ENCODE results near the gene BBS7. TPM values are rescaled to one million over a fixed set of nuclear protein-coding genes. Genes with fewer than 3 reads are reported as not detected.

The BBS7 gene, protein sequence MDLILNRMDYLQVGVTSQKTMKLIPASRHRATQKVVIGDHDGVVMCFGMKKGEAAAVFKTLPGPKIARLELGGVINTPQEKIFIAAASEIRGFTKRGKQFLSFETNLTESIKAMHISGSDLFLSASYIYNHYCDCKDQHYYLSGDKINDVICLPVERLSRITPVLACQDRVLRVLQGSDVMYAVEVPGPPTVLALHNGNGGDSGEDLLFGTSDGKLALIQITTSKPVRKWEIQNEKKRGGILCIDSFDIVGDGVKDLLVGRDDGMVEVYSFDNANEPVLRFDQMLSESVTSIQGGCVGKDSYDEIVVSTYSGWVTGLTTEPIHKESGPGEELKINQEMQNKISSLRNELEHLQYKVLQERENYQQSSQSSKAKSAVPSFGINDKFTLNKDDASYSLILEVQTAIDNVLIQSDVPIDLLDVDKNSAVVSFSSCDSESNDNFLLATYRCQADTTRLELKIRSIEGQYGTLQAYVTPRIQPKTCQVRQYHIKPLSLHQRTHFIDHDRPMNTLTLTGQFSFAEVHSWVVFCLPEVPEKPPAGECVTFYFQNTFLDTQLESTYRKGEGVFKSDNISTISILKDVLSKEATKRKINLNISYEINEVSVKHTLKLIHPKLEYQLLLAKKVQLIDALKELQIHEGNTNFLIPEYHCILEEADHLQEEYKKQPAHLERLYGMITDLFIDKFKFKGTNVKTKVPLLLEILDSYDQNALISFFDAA
- total RNA-seq (2014; rRNA removed; shearing (Covaris generic)), result 13.7 and 18.5 TPM in 2 replicates

DNA sequence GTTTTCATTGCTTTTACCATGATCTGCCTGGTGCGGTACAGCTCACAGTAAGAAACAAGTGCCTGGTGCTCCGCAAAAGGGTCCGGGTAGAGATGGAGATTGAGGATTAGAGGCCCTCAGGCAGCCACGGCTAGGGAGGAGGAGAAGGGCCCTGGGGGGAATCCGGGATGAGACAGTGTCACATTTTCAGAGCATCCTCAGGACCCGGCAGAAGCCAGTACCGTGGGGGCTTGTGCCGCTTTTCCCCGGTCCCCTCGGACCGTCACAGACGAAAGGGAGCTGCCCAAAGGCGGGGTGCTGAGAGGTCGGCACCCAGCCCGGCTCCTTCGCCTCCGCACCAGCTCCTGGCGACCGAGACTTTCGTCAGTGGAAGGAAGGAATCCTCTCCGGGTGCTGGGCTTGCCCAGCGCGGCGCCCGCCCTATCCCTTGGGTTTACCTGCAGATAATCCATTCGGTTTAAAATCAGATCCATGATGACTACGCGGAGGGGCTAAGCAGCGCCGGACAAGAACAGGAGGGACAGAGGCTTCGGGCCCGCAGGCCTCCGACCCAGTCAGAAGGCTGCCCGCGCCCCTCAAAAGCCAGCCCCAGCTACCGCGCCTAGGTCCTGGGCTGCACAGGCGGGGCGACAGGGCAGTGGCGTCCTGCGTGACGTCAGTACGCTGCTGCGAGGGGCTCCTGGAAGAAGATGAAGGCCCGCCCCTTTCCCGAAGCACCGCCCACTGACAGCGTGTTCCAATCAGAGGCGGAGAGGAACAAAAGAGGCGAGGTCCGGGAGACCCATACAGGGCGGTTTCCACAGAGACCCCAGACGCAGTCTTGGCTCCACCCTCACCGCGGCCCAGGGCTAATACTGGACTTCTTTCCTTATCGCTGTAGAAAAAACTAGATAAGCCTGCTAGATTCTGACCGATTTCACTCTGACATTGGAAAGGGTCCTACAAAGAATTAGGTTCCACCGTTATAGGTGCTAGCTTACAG lies at the start of gene BBS7:
TSS of gene BBS7 (minus strand) at position 634 of the 982 bp plus-strand sequence. CDS start at position 473, 161 bp downstream.
- in situ Hi-C loops (cut with HindIII; ENCODE audit: low sequenced_read_pairs), result no loop called here
- DNase-seq (ENCODE audit: low spot score), result peak; percentile 99

DNA sequence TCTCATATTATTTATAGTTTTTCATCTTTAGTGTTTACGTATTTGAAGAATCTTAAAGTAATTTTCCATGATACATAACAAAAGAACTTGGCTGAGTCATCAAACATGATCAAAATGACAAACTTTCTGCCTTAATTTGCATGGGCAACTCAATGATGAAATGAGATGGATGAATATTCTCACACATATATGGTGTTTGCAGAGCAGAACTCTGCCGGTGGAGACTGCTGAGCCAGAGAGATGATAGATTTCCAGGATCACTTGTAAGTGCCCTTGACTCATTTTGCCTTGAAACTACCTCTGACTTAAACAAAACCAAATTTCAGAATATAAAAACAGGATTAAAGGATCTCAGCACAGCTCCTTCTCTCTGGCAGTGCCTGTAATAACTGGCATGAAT lies 43.4 kb upstream of the BBS7 start:
- in situ Hi-C loops (cut with HindIII; ENCODE audit: low sequenced_read_pairs), result no loop called here
- DNase-seq (ENCODE audit: low spot score), result no peak

DNA sequence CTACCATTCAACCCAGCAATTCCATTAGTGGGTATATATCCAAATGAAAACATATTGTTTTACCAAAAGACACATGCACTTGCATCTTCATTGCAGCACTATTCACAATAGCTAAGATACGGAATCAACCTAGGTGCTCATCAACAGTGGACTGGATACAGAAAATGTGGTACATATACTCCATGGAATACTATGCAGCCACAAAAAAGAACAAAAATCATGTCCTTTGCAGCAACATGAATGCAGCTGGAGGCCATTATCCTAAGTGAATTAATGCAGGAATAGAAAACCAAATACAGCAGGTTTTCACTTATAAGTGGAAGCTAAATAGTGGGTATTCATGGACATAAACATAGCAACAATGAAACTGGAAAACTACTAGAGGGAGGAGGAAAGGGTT lies 38.1 kb upstream of the BBS7 start:
- no peak for DNase-seq (ENCODE audit: low spot score)
- in situ Hi-C loops (cut with HindIII; ENCODE audit: low sequenced_read_pairs), result no loop called here

DNA sequence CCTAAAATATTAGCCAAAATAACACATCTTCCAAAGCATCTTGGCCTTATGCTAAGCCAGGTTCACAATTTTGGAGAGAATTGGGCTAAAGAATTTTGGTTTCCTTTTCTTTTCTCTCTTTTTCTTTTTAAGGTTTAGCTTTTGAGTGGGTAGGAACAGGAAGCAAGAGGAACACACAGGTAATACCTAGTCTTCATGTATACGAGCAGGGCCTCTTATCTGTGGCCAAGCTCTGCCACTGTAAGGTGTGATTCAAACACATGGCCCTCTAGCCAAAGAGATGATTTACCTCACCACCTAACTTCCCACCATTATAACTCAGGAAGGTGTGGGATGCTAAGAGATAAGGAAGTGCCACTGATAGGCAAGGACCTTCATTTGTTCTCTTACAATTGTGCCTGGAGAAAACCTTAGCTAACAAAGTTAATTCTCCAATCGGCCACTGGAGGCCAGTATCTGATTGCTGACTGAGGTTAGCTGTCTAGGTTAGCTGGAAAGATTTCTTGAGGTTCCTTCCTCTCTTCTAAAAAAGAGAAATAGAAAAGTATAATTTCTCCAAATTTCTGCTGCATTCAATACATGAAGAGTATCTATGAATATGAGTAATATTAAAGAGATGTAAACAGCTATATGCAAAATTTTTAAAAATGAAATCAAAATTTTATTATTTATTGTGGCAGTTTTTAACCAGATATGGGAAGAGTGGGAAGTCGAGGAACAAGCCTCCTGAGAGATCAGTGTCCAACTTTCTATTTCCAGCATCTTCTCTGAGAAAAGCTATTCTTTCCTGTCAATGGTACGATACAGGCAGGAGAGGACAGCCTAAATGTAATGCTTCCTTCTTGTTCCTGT lies 30.1 kb upstream of the BBS7 start:
- peak; percentile 56 for DNase-seq (ENCODE audit: low spot score)
- in situ Hi-C loops (cut with HindIII; ENCODE audit: low sequenced_read_pairs), result no loop called here

DNA sequence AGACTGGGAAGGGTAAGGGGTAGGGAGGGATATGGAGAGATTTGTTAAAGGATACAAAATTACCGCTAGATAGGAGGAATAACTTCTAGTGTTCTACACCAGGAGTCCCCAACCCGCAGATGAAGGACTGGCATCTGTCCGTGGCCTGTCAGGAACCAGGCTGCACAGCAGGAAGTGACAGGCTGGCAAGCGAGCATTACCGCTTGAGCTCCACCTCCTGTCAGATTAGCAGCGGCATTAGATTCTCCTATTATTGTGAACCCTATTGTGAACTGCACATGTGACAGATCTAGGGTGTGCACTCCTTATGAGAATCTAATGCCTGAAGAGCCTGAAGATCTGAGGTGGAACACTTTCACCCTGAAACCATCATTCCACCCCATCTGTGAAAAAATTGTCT lies 27.9 kb upstream of the BBS7 start:
- in situ Hi-C loops (cut with HindIII; ENCODE audit: low sequenced_read_pairs), result no loop called here
- no peak for DNase-seq (ENCODE audit: low spot score)

DNA sequence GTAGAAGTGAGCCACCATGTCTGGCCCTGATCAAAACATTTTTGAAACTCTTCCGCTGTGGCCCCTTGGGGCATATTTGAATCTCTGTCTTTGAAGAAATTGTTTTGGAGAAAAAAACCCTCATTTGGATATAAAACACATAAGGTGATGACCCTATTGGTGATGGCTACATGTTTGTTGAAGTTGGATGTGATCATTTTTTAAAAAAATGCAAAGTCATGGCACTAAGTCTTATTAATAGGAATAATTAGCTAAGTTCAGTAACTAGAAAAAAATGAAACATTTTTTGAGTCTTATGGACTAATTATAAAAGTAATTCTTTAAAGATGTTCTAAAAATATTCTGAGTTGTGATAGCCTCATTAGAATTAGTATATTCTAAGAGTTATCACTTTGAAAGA lies 17.9 kb upstream of the BBS7 start:
- DNase-seq (ENCODE audit: low spot score), result no peak
- in situ Hi-C loops (cut with HindIII; ENCODE audit: low sequenced_read_pairs), result no loop called here

DNA sequence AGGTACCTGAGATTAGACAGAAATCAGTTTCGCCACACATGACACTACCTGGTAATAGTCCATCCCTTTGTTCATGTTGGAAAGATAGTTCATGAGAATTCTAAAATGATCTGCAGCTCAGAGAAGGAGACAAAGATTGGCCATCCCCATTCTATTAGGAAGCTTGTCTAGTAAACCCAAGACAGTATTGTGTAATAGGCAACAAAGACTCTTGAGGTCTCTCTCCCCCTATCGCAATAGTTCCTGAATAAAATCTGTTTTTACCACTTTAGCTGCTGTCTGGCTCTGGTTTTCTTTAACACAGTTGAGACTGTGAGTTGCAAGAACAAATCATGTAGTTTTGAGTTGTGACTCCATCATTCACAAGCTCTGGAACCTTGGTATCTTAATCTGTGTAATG lies 14.8 kb upstream of the BBS7 start:
- in situ Hi-C loops (cut with HindIII; ENCODE audit: low sequenced_read_pairs), result no loop called here
- no peak for DNase-seq (ENCODE audit: low spot score)

DNA sequence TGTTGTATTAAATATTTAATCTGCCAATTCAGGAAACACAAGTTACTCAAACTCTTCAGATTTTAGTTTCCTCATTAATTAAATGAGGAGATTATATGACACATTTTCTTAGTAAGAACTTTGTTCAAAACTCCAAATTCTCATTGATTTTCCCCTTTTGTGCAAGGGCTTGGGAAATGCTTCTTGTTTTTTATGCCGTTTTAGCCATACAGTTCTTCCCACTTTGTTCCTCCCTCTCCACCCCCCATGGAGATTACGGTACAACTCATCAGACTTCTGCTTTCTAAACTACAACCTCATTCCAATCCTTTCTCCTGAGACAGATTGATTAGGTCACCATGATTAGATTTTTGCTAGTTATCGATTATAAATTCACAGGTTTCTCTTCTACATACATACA lies 10.9 kb upstream of the BBS7 start:
- in situ Hi-C loops (cut with HindIII; ENCODE audit: low sequenced_read_pairs), result no loop called here

DNA sequence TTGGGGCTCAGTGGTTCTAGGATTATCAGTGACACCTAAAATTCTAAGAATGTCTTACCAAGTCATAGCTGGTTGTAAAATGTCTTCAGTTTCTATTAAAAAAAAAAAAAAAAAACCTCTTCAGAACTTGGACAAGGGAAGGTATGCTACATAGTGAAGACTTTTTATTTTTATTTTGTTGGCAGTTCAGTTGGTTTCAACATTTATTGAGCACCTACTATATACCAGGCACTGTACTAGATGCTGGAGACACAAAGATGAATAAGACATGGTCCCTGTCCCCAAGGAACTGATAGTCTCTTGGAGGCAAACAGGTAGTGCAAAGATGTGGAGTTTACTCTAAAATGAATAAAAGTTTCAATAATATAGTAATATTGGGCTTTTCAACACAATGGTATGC lies 8.9 kb upstream of the BBS7 start:
- DNase-seq (ENCODE audit: low spot score), result no peak
- in situ Hi-C loops (cut with HindIII; ENCODE audit: low sequenced_read_pairs), result no loop called here

More for the DNA sequence above, 10.9 kb upstream of the BBS7 start:
- no peak for DNase-seq (ENCODE audit: low spot score)

DNA sequence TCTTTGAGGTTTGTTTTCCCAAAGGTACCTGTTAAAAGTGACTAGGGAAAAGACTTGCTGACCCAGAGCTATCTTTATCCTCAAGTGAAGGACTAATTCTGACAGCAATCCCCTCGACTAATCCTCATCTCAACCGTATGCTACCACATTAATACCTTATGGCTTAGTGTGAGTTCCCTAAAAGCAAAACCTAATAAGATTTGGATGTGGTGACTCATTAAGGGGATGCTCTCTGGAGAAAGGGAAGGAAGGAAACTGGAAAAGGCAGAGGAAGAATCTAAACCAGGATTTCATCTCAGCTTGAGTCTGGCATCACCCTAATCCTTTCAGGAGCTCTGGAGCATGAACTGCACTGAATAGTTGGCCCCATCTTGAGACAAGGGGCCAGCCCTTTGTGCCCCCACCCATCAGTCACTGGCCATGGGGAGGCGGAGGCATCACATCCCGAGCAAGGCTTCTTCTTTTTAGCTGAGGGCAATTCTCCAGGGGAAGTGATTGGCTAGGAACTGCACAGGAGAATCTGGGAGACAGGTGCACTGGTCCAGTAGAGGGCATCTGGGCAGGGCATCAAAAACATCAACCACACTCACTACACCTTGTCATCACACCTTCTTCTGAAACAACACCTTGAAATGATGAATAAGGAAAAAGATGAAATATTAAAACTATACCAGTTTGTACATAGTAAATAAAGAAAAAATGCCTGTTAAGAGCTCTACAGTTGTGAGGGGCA lies 6.9 kb upstream of the BBS7 start:
- in situ Hi-C loops (cut with HindIII; ENCODE audit: low sequenced_read_pairs), result no loop called here
- DNase-seq (ENCODE audit: low spot score), result no peak

DNA sequence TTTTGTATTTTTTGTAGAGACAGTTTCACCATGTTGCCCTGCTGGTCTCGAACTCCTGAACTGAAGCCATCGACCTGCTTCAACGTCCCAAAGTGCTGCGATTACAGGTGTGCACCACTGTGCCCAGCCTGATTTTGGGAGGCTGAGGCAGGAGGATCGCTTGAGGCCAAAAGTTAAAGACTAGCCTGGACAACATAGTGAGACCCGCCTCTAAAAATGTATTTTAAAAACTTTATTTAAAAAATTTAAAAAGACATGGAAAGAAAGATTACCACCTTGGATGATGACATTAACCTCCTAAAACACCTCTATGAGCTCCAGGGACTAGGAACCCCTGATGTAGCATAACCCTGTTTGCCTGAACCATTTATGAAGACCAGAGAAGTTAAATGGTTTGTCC lies 5.8 kb upstream of the BBS7 start:
- no peak for DNase-seq (ENCODE audit: low spot score)

DNA sequence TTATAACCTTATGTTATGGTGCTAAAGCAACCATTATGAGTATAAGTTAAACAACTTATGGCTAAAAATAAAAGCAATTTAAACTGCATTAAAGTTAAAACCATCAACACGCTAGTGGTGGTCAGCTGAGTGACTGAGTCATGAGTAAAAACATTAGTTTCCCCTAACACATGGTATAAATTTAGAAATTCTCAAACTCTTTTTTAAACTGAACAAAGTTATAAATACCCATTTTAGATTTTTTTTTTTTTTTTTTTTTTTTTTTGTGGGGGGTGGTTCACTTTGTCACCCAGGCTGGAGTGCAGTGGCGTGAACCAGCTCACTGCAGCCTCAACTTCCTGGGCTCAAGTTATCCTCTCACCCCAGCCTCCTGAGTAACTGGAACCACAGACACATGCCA lies 5.4 kb upstream of the BBS7 start:
- in situ Hi-C loops (cut with HindIII; ENCODE audit: low sequenced_read_pairs), result no loop called here
- no peak for DNase-seq (ENCODE audit: low spot score)

More for the DNA sequence above, 5.8 kb upstream of the BBS7 start:
- in situ Hi-C loops (cut with HindIII; ENCODE audit: low sequenced_read_pairs), result no loop called here

DNA sequence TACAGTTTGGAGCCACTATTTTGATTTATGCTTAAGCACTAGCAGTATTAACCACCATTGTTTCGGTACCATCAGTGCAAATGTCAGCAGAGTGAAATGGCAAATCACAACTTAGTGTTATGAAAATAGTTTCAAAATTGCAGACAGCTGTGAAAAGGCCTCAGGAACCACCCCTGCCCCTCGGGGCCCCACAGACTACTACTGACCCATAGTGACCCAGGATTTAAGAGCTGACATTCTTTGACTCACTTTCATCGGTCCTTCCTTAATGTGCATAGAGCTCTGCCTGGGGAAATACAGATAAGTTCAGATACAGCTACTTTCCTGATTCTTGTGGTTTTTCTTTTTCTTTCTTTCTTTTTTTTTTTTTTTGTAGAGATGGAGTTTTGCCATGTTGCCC lies 3.3 kb upstream of the BBS7 start:
- in situ Hi-C loops (cut with HindIII; ENCODE audit: low sequenced_read_pairs), result no loop called here
- no peak for DNase-seq (ENCODE audit: low spot score)

DNA sequence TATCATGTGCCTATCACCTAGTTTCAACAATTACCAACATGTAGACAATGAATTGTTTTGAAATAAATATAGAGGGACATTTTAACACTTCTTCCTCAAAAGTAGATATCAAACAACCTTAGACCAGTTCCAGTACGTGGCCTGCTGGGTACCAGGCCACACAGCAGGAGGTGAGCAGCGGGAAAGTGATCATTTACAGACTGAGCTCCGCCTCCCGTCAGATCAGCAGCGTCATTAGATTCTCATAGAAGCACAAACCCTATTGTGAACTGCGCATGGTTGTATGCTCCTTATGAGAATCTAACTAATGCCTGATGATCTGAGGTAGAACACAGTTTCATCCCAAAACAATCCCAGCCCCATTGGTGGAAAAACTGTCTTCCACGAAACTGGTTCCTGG lies 6.5 kb downstream of the BBS7 start:
- in situ Hi-C loops (cut with HindIII; ENCODE audit: low sequenced_read_pairs), result no loop called here
- peak; percentile 5 for DNase-seq (ENCODE audit: low spot score)

DNA sequence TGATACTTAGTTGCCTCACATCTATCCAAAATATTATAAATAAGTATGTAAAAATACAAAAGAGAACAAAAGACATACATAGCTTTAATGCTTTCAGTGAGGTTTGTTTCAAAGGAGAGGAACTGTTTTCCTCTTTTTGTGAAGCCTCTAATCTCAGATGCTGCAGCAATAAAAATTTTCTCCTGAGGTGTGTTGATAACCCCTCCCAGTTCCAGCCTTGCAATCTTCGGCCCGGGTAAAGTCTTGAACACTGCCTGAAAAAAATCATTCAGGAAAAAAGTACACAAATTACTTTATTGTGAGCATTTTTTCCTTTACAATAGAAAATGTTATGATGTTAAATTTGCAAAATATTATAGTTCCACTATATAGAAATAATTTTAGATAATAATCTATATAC lies 8.8 kb downstream of the BBS7 start:
- in situ Hi-C loops (cut with HindIII; ENCODE audit: low sequenced_read_pairs), result no loop called here
- DNase-seq (ENCODE audit: low spot score), result no peak

DNA sequence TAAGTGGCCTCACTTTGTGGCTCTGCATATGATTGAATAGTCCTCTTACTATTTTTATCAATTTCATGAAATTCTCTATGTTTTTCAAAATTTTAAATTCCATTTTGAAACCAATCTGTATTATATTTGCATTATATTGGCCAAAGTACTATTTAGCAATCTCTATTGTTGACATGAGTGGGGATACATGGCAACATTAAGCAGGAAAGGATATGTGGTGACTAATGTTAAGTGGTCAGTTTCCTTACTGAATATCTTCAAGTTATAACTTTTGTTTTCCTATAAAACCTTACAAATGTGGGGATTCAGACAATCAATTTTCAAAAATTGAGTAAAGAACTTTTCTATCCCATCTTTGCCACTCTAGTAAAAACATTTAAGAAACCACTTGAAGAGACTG lies 10.2 kb downstream of the BBS7 start:
- in situ Hi-C loops (cut with HindIII; ENCODE audit: low sequenced_read_pairs), result no loop called here
- DNase-seq (ENCODE audit: low spot score), result no peak

DNA sequence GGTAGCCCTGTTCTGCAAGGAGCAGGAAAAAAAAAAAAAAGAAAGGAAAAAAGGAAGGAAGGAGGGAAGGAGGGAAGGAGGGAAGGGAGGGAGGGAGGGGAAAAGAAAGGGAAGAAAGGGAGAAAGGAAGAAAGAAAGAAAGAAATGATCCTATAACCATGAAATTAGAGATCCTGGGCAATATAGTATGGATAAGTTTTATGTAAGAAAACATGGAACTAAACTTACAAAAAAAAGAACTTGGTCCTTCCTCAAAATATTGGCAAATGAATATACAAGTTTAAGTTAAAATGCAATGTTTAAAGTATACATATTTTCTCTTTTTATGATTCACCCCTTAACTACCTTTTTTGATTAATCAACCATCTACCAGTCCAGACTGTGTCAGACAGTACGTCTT lies 18.9 kb downstream of the BBS7 start:
- in situ Hi-C loops (cut with HindIII; ENCODE audit: low sequenced_read_pairs), result no loop called here
- no peak for DNase-seq (ENCODE audit: low spot score)

DNA sequence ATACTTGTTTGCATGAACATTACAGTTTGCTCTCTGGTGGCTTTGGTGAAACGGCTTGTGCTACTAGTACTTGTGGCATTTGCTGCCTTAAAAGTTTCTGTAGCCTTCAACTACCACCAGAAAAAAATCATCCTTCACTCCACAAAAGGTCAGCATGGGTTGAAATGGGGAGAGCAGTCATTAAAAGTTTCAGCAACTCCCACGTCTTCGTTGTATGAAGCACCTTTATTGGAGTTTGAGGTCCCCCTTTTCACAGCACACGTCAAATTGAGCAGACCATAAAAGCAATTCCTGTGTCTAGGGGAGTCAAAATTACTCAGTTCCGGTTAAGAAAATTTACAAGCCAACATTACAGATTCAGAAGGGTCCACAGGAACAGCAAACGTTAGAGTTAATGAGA lies 23.6 kb downstream of the BBS7 start:
- DNase-seq (ENCODE audit: low spot score), result no peak
- in situ Hi-C loops (cut with HindIII; ENCODE audit: low sequenced_read_pairs), result no loop called here

Data from G401 (cell line).